Suprapubic skin (tissue), 4 donors: ENCODE data around the gene OR5L2. TPM values are rescaled to one million over a fixed set of nuclear protein-coding genes. Genes with fewer than 3 reads are reported as not detected.

ENCODE experiments used
- DNase-seq, 2 donors: peaks; one replicate each; pipeline ENCODE4 v3.0.0-alpha.2; 2019; ENCODE audit warnings: low spot score in 2 of 2
- H3K27ac ChIP-seq: fragments of 200-600 bp; sonication (generic); one replicate; pipeline ENCODE4 v1.5.1; 2019
- H3K27me3 ChIP-seq: fragments of 200-600 bp; sonication (generic); one replicate; pipeline ENCODE4 v1.5.1; 2019
- H3K36me3 ChIP-seq: fragments of 200-600 bp; sonication (generic); one replicate; pipeline ENCODE4 v1.5.1; 2019
- H3K4me1 ChIP-seq: fragments of 200-600 bp; sonication (generic); one replicate; pipeline ENCODE4 v1.5.1; 2019
- H3K4me3 ChIP-seq: fragments of 200-600 bp; sonication (generic); one replicate; pipeline ENCODE4 v1.5.1; 2019; ENCODE audit warnings: mild to moderate bottlenecking
- H3K9me3 ChIP-seq: fragments of 200-600 bp; sonication (generic); one replicate; pipeline ENCODE4 v1.5.1; 2019
- EP300 ChIP-seq: sonication (generic); formaldehyde crosslinking; IDR thresholded peaks from one replicate; pipeline ENCODE4 v1.6.1; 2017; ENCODE audit warnings: antibody characterized with exemption
- POLR2A ChIP-seq, 2 donors: fragments of 450-650 bp; IDR thresholded peaks; one replicate each; pipeline ENCODE4 v1.6.1; 2017; ENCODE audit warnings: antibody characterized with exemption in 2 of 2, mild to moderate bottlenecking in 2 of 2, moderate library complexity in 2 of 2
- POLR2AphosphoS5 ChIP-seq, 3 donors: sonication (generic); formaldehyde crosslinking; IDR thresholded peaks; one replicate each; pipeline ENCODE4 v1.6.1; 2017; ENCODE audit warnings: antibody characterized with exemption in 3 of 3
- WGBS: methylation state at CpG from one replicate; pipeline ENCODE4 v1.1.5; 2018; 5-methylcytosine and 5-hydroxymethylcytosine counted together
- total RNA-seq, 4 donors: library from RNA; depleted of rRNA; stranded (reverse); fragments of >200 nt; gene quantifications; one replicate each; pipeline ENCODE4 v1.1.0, GENCODE V29; 2016
- TF ChIP-seq, protein P1 (sequence below), 2 donors: fragments of 200-600 bp in 1 of 2; fragments of 450-650 bp in 1 of 2; sonication (generic) in 1 of 2; IDR thresholded peaks; one replicate each; pipeline ENCODE4 v1.5.1; 2016 to 2019; ENCODE audit warnings: antibody characterized with exemption in 2 of 2, mild to moderate bottlenecking in 1 of 2, moderate library complexity in 1 of 2

OR5L2 gene
- total RNA-seq, 4 donors from 2014 or later: not detected

DNA sequence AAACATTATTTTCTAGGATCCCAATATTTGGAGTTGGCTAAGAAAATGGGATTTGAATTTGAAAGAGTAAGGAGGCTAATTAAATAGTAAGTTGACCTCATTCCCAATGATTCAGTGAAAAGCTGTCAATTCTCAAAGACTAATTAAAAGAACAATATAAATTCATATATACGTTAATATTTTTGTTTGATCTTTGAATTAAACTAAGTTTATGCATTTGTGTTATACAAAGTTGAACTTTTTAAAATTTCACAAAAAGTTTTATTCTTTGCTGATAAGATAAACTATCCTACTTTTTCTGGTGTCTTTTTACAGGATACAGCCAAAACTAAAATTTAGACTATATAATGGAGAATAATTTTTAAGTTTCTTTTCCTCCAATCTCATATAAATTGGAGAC lies 16.0 kb upstream of the OR5L2 start, which contains the start of gene OR5L1:
Gene OR5L1, plus strand, starts transcription at position 301 of the 400 bp plus-strand sequence. CDS start 100 bp downstream, outside the sequence.
- no peak within 1 kb of the TSS for H3K4me3 ChIP-seq
- no peaks in the 10 kb centered on the region for H3K4me1 ChIP-seq
- H3K36me3 ChIP-seq: no peaks in the 10 kb centered on the region
- no peak for TF ChIP-seq POLR2AphosphoS5 (IDR thresholded peaks at IDR 0.05)
- no peak for TF ChIP-seq EP300
- TF ChIP-seq, protein P1, sequence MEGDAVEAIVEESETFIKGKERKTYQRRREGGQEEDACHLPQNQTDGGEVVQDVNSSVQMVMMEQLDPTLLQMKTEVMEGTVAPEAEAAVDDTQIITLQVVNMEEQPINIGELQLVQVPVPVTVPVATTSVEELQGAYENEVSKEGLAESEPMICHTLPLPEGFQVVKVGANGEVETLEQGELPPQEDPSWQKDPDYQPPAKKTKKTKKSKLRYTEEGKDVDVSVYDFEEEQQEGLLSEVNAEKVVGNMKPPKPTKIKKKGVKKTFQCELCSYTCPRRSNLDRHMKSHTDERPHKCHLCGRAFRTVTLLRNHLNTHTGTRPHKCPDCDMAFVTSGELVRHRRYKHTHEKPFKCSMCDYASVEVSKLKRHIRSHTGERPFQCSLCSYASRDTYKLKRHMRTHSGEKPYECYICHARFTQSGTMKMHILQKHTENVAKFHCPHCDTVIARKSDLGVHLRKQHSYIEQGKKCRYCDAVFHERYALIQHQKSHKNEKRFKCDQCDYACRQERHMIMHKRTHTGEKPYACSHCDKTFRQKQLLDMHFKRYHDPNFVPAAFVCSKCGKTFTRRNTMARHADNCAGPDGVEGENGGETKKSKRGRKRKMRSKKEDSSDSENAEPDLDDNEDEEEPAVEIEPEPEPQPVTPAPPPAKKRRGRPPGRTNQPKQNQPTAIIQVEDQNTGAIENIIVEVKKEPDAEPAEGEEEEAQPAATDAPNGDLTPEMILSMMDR (IDR thresholded peaks at IDR 0.05): no peak
- TF ChIP-seq POLR2A (IDR thresholded peaks at IDR 0.05): no peak
- H3K9me3 ChIP-seq: peaks cover 9% of the 10 kb centered on the region
- H3K27me3 ChIP-seq: no peaks in the 10 kb centered on the region
- H3K27ac ChIP-seq: no peak within 1 kb of the TSS
- no peak for DNase-seq
- 88% methylated on average over 1 of the region's 1 CpG for WGBS

DNA sequence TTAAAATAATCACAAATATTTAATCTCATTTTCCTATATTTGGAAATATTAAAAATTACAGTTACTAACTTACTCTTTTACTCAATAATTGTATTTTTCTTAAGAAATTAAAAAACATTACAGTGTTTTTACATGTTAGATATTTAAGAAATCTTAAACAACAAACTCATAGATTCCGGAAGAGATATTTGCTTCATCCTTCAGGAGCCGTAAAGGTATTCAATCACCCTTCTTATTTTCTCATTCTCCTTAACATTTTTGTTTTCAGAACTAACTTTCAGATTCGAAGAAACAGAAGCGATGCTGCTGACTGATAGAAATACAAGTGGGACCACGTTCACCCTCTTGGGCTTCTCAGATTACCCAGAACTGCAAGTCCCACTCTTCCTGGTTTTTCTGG lies 7.7 kb upstream of the OR5L2 start, which contains the start of gene OR5D18:
Gene OR5D18, plus strand, starts transcription at position 301 of the 400 bp plus-strand sequence. Its CDS starts 0 bp downstream, at position 301.
- Histone ChIP-seq H3K4me1 (no peaks in the 10 kb centered on the region), H3K27ac (no peak within 1 kb of the TSS), H3K36me3 (no peaks in the 10 kb centered on the region), H3K27me3 (no peaks in the 10 kb centered on the region), H3K4me3 (no peak within 1 kb of the TSS), H3K9me3 (no peaks in the 10 kb centered on the region)
- TF ChIP-seq, protein P1 (IDR thresholded peaks at IDR 0.05): no peak
- TF ChIP-seq EP300 (no peak), POLR2AphosphoS5 (IDR thresholded peaks at IDR 0.05) (no peak), POLR2A (IDR thresholded peaks at IDR 0.05) (no peak)
- 85% methylated on average over 5 of the region's 5 CpGs for WGBS
- no peak for DNase-seq

DNA sequence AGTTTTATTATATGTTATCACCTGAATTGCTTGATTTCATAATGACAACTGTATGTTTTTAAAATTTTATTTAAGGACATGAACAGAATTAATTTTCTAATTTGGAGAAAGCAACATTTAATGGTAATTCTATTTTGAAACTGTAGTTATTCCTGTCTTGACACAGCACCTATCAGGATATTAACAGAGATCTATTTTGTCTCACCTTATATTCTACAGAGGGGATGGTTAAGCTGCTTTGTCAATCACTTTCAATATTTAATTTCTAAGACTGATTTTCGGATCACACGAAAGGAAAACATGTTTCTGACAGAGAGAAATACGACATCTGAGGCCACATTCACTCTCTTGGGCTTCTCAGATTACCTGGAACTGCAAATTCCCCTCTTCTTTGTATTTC lies 11.4 kb downstream of the OR5L2 start, which contains the start of gene OR5D16:
Gene OR5D16, plus strand, starts transcription at position 301 of the 400 bp plus-strand sequence. Its CDS starts 0 bp downstream, at position 301.
- WGBS: 39% methylated on average over 3 of the region's 3 CpGs

DNA sequence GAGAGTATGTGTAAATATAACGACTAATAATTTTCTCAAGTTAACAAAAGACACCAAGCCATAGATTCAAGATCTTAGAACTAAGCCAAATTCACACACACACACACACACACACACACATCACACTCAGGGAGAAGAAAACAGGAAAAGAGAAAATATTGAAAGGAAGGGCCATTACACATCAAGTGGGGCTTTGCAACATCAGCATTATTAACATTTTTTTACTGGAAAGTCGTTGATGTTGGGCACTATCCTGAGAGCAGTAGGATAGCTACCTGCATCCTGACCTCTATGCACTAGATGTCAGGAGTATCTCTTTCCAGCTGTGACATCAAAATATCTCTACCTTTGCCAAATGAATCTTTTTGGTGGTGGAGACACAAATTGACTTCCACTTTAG lies 20.4 kb downstream of the OR5L2 start:
- TF ChIP-seq, protein P1 (IDR thresholded peaks at IDR 0.05): no peak
- TF ChIP-seq EP300: no peak
- no peak for TF ChIP-seq POLR2A (IDR thresholded peaks at IDR 0.05)
- TF ChIP-seq POLR2AphosphoS5 (IDR thresholded peaks at IDR 0.05): no peak
- H3K4me3 ChIP-seq: no peak overlapping the region
- 42% methylated on average over 2 of the region's 2 CpGs for WGBS
- H3K27me3 ChIP-seq: no peaks in the 10 kb centered on the region
- DNase-seq: no peak
- H3K27ac ChIP-seq: no peak overlapping the region
- no peaks in the 10 kb centered on the region for H3K4me1 ChIP-seq
- no peaks in the 10 kb centered on the region for H3K36me3 ChIP-seq
- H3K9me3 ChIP-seq: peaks cover 5% of the 10 kb centered on the region

More for the DNA sequence above, 11.4 kb downstream of the OR5L2 start, which contains the start of gene OR5D16:
- Histone ChIP-seq H3K9me3 (no peaks in the 10 kb centered on the region), H3K4me1 (no peaks in the 10 kb centered on the region), H3K36me3 (no peaks in the 10 kb centered on the region), H3K27me3 (no peaks in the 10 kb centered on the region), H3K27ac (no peak within 1 kb of the TSS), H3K4me3 (no peak within 1 kb of the TSS)
- no peak for DNase-seq
- TF ChIP-seq EP300: no peak
- TF ChIP-seq POLR2AphosphoS5 (IDR thresholded peaks at IDR 0.05): no peak
- TF ChIP-seq, protein P1 (IDR thresholded peaks at IDR 0.05): no peak
- TF ChIP-seq POLR2A (IDR thresholded peaks at IDR 0.05): no peak

DNA sequence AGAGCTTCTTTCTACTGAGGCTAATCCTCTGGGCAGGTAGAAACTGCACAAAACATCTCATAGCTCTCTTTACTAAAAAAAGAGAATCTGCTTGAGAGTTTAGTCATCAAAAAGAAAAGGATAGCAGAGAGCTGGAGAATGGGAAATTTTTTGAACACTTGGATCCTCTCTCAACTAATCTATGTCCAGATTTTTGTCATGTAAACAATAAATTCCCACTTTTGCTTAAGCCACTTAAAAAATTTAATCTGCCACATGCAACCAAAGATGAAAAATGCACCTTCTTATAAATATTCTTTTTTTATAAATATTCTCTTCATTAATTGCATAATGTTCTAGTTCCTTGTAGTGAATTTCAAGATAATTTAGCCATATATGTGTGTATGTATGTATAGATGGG lies 22.0 kb downstream of the OR5L2 start:
- H3K36me3 ChIP-seq: no peaks in the 10 kb centered on the region
- TF ChIP-seq, protein P1 (IDR thresholded peaks at IDR 0.05): no peak
- no peak for TF ChIP-seq POLR2AphosphoS5 (IDR thresholded peaks at IDR 0.05)
- TF ChIP-seq POLR2A (IDR thresholded peaks at IDR 0.05): no peak
- TF ChIP-seq EP300: no peak

More for the DNA sequence above, 22.0 kb downstream of the OR5L2 start:
- H3K4me1 ChIP-seq: no peaks in the 10 kb centered on the region
- no peak overlapping the region for H3K4me3 ChIP-seq
- H3K9me3 ChIP-seq: peaks cover 5% of the 10 kb centered on the region
- DNase-seq: no peak
- no peaks in the 10 kb centered on the region for H3K27me3 ChIP-seq
- no peak overlapping the region for H3K27ac ChIP-seq
